BLaER1 treated with 17β-estradiol and CSF1 and Interleukin-3, amounts not matched to agents 10 nM and 100 nM (cell line): ENCODE data around the gene MARF1.

Experiments used
- H3K27ac ChIP-seq, 11 experiments: shearing (Covaris generic); formaldehyde crosslinking; 2 replicates each; pipeline ENCODE4 v1.8.1; 2022
- H3K27me3 ChIP-seq, 11 experiments: shearing (Covaris generic); formaldehyde crosslinking; 2 replicates each; pipeline ENCODE4 v1.8.1; 2022
- H3K36me3 ChIP-seq, 11 experiments: shearing (Covaris generic); formaldehyde crosslinking; 2 replicates each; pipeline ENCODE4 v1.8.1; 2022
- H3K4me1 ChIP-seq, 10 experiments: shearing (Covaris generic); formaldehyde crosslinking; 2 replicates each; pipeline ENCODE4 v1.8.1; 2022
- H3K4me2 ChIP-seq, 11 experiments: shearing (Covaris generic); formaldehyde crosslinking; 2 replicates each; pipeline ENCODE4 v1.8.1; 2022
- H3K4me3 ChIP-seq, 10 experiments: shearing (Covaris generic); formaldehyde crosslinking; 2 replicates each; pipeline ENCODE4 v1.8.1; 2022
- H3K9ac ChIP-seq, 11 experiments: shearing (Covaris generic); formaldehyde crosslinking; 2 replicates each; pipeline ENCODE4 v1.8.1; 2022
- H3K9me3 ChIP-seq, 11 experiments: shearing (Covaris generic); formaldehyde crosslinking; replicated peaks in 1 of 11; 2 replicates each; pipeline ENCODE4 v1.8.1; 2022
- H4K20me1 ChIP-seq, 11 experiments: shearing (Covaris generic); formaldehyde crosslinking; 2 replicates each; pipeline ENCODE4 v1.8.1; 2022
- Cebpa-rat ChIP-seq, 11 experiments: shearing (Covaris generic); IDR thresholded peaks; 2 replicates each; pipeline ENCODE4 v1.8.1; 2022

Gene MARF1

DNA sequence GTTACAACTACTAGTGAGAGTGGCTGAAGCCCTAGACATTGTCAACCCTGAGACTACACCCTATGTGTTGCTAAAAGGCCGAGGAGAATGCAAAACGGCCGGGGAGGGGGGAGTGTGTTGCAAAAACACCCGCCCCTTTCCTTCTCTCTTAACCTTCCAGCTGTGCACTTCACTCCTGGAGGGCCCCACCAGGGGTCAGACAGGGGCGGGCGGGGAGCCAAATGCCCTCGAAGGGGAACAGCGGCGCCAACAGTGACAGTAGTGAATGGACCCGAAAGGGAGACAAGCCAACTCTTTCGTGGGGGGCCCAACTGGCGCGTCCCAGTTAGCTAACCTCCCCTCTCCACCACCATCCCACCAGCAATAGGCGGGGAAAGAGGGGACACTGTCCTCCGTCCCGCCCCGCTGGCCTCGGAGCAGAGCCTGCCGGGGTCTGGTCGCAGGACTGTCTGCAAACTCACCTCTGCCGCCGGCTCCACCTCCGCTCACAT is 352 bp downstream of the MARF1 start:
- Histone ChIP-seq H3K4me3 (peak overlapping the region; percentile 67 to 78 (median 72)), H3K36me3 (peaks cover 14 to 23% (median 15%) of the 10 kb centered on the region in 11 experiments)
- TF ChIP-seq Cebpa-rat (IDR thresholded peaks at IDR 0.05): peak in 3 of 11 experiments; percentile 15 to 37 (median 26); a peak in 1 of 22 replicates

DNA sequence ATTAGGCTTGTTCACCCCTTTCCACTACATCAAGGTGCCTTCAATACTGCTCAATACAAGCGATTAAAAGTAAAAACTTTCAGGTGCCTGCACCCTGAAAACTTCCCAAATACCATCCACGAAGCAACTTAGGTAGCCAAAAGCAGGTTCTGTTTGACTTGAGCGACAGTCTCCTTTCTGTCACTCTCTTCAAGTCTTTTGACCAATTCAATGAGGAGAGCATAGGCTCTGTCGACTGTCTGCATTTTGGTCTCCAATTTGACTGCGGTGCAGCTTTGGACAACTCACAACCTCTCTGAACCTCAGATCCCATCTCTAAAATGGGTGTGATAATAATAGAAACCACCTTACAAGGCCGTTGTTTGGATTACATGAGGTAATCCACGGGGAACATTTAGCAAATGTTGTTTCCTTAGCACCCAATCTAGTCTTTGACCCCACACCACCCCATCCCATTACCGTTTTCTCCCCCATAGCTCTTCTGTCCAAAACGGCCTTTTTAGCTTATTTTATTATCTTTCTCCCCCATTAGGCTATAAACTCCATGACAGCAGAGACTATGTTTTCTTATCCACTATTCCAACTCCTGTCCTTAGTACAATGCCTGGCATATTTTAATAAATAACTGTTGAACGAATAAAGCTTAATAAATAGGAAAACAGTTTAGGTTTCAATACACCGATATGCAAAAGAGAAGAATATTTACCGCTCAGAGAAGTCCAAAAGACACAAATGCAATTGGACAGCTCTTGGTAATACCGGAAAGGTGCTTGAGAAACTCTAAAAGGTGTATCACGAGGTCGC is 999 bp downstream of the MARF1 start:
- peaks cover 59 to 77% (median 70%) of the 10 kb centered on the region in 10 experiments for H3K4me1 ChIP-seq

More for the DNA sequence above, 352 bp downstream of the MARF1 start:
- H3K9me3 ChIP-seq: peaks cover 0 to 13% (median 9%) of the 10 kb centered on the region in 11 experiments; a peak in 10 of 22 replicates
- peak overlapping the region; percentile 87 to 99 (median 95) for H3K4me2 ChIP-seq
- no peaks in the 10 kb centered on the region for H3K27me3 ChIP-seq
- peak overlapping the region; percentile 89 to 99 (median 96) for H3K9ac ChIP-seq
- H4K20me1 ChIP-seq: peaks cover 0 to 4% (median 0%) of the 10 kb centered on the region in 11 experiments; a peak in 1 of 22 replicates
- H3K27ac ChIP-seq: peak overlapping the region; percentile 94 to 100 (median 98)
- H3K4me1 ChIP-seq: peaks cover 54 to 73% (median 64%) of the 10 kb centered on the region in 10 experiments

DNA sequence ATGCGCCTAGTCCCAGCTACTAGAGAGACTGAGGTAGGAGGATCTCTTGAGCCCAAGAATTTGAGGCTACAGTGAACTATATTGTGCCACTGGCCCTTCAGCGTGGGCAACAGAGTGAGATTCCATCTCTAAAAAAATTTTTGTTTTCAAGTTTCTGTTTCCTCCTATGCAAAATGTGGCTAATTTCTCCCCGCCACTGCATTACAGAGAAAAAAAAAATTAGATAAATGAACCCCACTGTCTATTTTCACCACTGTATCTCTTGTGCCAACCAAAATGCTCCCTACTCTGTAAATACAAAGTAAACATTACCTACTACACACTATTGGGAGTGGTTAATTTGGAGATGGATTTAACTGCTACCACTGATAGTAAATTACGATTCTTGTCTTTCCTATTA is 2.0 kb downstream of the MARF1 start:
- Histone ChIP-seq H3K9ac (peak overlapping the region; percentile 89 to 99 (median 96)), H4K20me1 (peaks cover 0 to 4% (median 0%) of the 10 kb centered on the region in 11 experiments; a peak in 1 of 22 replicates), H3K4me2 (peak overlapping the region; percentile 87 to 99 (median 95)), H3K4me3 (peak overlapping the region in 9 of 10 experiments; percentile 67 to 78 (median 73); a peak in 18 of 20 replicates), H3K9me3 (peaks cover 0 to 14% (median 9%) of the 10 kb centered on the region in 11 experiments; a peak in 10 of 22 replicates), H3K4me1 (peaks cover 69 to 84% (median 80%) of the 10 kb centered on the region in 10 experiments), H3K27me3 (no peaks in the 10 kb centered on the region), H3K36me3 (peaks cover 25 to 38% (median 30%) of the 10 kb centered on the region in 11 experiments), H3K27ac (peak overlapping the region; percentile 94 to 100 (median 98))
- TF ChIP-seq Cebpa-rat (IDR thresholded peaks at IDR 0.05): no peak

More for the DNA sequence above, 999 bp downstream of the MARF1 start:
- H3K4me2 ChIP-seq: peak overlapping the region; percentile 87 to 99 (median 95)
- H3K27me3 ChIP-seq: no peaks in the 10 kb centered on the region
- peaks cover 0 to 4% (median 0%) of the 10 kb centered on the region in 11 experiments; a peak in 1 of 22 replicates for H4K20me1 ChIP-seq
- H3K36me3 ChIP-seq: peaks cover 20 to 29% (median 21%) of the 10 kb centered on the region in 11 experiments
- peaks cover 0 to 14% (median 9%) of the 10 kb centered on the region in 11 experiments; a peak in 10 of 22 replicates for H3K9me3 ChIP-seq
- H3K27ac ChIP-seq: peak overlapping the region; percentile 94 to 100 (median 98)
- TF ChIP-seq Cebpa-rat (IDR thresholded peaks at IDR 0.05): no peak
- peak overlapping the region; percentile 89 to 99 (median 96) for H3K9ac ChIP-seq
- H3K4me3 ChIP-seq: peak overlapping the region; percentile 67 to 78 (median 72)

DNA sequence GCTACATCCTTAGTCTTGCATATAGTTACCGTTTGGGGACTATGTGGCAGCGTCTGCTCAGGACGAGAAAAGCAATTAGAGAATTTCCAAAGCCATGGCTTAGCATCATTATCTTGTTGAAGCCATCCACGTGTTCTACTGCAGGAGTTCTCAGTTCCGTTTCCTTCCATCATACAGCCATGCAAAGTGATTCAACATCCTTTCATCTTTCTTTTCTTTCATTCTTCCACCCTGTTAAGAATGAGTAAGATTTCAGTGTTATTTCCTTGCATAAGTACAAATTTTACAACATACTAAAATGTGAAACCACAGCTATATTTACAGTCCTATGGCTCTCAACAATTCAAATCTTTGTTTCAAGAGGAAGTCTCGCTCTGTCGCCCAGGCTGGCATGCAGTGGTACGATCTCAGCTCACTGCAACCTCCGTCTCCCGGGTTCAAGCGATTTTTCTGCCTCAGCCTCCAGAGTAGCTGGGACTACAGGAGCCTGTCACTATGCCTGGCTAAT is 3.8 kb downstream of the MARF1 start:
- Histone ChIP-seq H3K9me3 (peaks cover 0 to 14% (median 9%) of the 10 kb centered on the region in 11 experiments; a peak in 10 of 22 replicates), H3K4me1 (peaks cover 62 to 84% (median 81%) of the 10 kb centered on the region in 10 experiments), H3K36me3 (peaks cover 43 to 56% (median 48%) of the 10 kb centered on the region in 11 experiments), H3K9ac (peak overlapping the region; percentile 67 to 99 (median 96)), H3K27me3 (no peaks in the 10 kb centered on the region), H4K20me1 (peaks cover 0 to 4% (median 0%) of the 10 kb centered on the region in 11 experiments; a peak in 1 of 22 replicates), H3K4me2 (peak overlapping the region; percentile 87 to 99 (median 95)), H3K27ac (peak overlapping the region; percentile 52 to 100 (median 98); a peak in 21 of 22 replicates), H3K4me3 (peak overlapping the region in 8 of 10 experiments; percentile 13 to 76 (median 40); a peak in 11 of 20 replicates)
- peak in 5 of 11 experiments; percentile 11 to 36 (median 28); a peak in 4 of 22 replicates for TF ChIP-seq Cebpa-rat (IDR thresholded peaks at IDR 0.05)

DNA sequence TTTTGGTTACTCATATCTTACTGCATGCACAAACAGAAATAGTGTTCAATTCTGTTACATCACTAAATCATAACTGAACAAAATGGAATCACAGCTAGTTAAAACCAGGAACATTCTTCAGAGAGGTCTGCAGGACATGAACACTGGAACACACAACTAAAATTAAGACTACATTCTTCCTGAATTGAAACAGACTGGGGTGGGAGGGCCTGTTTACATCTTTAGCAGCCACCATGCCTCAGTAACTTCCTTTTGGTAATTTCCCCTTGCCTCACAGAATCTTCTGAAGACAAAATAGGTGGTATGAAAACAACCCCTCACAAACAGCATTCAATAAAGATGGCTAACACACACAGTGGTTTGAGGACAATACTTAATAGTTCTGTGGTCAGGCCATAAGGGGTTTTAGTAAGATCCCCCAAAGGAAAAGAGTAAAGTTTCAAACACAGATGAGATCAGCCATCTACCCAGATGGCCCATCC is 6.5 kb downstream of the MARF1 start:
- no peaks in the 10 kb centered on the region for H3K27me3 ChIP-seq
- H3K4me3 ChIP-seq: peak overlapping the region in 3 of 10 experiments; percentile 14 to 35 (median 23); a peak in 2 of 20 replicates
- peaks cover 49 to 96% (median 79%) of the 10 kb centered on the region in 10 experiments for H3K4me1 ChIP-seq
- no peaks in the 10 kb centered on the region; a peak in 1 of 22 replicates for H4K20me1 ChIP-seq
- peak overlapping the region; percentile 28 to 96 (median 57); a peak in 20 of 22 replicates for H3K9ac ChIP-seq
- peak overlapping the region; percentile 62 to 100 (median 98) for H3K27ac ChIP-seq
- peak overlapping the region; percentile 25 to 99 (median 87) for H3K4me2 ChIP-seq
- no peak for TF ChIP-seq Cebpa-rat (IDR thresholded peaks at IDR 0.05)
- H3K36me3 ChIP-seq: peaks cover 70 to 83% (median 75%) of the 10 kb centered on the region in 11 experiments
- peaks cover 0 to 17% (median 9%) of the 10 kb centered on the region in 11 experiments; a peak in 11 of 22 replicates for H3K9me3 ChIP-seq

DNA sequence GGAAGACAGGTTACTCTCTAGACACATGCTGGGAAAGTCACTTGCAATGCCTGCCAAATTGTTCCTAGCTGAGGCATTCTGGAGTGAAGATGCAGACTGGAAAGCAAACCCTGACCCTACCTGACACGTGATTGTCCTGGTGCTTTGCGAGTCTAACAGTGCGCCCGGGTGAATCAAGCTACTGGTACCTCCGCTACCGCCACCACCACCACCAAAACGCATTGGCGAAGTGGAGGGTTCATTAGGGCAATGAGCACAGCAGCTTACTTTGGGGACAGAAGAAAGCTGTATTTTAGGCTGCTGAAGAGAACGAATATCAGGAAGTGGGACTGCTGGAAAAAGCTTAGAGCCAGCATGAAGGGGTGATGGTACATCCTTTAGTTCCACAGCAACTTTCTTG is 7.0 kb downstream of the MARF1 start:
- Histone ChIP-seq H3K4me2 (peak overlapping the region; percentile 25 to 99 (median 87); a peak in 20 of 22 replicates), H4K20me1 (no peaks in the 10 kb centered on the region; a peak in 1 of 22 replicates), H3K9ac (peak overlapping the region in 10 of 11 experiments; percentile 33 to 96 (median 58); a peak in 16 of 22 replicates), H3K27me3 (no peaks in the 10 kb centered on the region), H3K9me3 (peaks cover 0 to 17% (median 9%) of the 10 kb centered on the region in 11 experiments; a peak in 11 of 22 replicates), H3K4me1 (peaks cover 44 to 91% (median 75%) of the 10 kb centered on the region in 10 experiments), H3K36me3 (peaks cover 75 to 88% (median 80%) of the 10 kb centered on the region in 11 experiments), H3K27ac (peak overlapping the region; percentile 62 to 100 (median 98); a peak in 20 of 22 replicates), H3K4me3 (peak overlapping the region in 2 of 10 experiments; percentile 3 to 23; a peak in 1 of 20 replicates)
- no peak for TF ChIP-seq Cebpa-rat (IDR thresholded peaks at IDR 0.05)

DNA sequence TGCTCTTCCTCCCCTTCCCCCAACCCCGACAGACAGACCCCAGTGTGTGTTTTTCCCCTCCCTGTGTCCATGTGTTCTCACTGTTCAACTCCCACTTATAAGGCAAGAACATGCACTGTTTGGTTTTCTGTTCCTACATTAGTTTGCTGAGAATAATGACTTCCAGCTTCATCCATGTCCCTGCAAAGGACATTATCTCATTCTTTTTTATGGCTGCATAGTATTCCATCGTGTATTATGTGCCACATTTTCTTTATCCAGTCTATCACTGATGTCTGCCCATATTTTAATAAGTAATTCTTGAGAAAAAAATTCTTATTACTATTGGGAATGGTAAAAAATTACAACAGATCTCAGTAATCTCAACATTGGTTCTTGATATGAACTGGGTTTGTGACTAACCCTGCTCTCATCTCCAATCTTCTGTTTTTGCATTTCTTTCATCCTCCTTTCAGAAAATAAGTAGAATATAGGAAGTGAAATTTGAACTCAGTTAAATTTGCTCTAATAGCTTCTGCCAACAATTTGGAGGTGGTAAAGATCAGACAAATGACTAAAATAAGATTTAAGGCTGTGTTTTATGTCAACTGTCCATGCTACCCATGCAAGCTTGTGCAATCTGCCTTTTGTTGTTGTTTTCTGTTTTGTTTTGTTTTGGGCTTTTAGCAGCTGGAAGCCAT is 11.1 kb downstream of the MARF1 start:
- Histone ChIP-seq H3K4me2 (peak overlapping the region in 4 of 11 experiments; percentile 35 to 73 (median 54); a peak in 7 of 22 replicates), H3K4me1 (peaks cover 13 to 51% (median 35%) of the 10 kb centered on the region in 10 experiments; a peak in 19 of 20 replicates), H3K4me3 (no peak overlapping the region), H3K27me3 (no peaks in the 10 kb centered on the region), H3K9ac (peak overlapping the region in 1 of 11 experiments; percentile 46; a peak in 2 of 22 replicates), H3K36me3 (peaks cover 92 to 100% (median 98%) of the 10 kb centered on the region in 11 experiments), H4K20me1 (peaks cover 0 to 18% (median 0%) of the 10 kb centered on the region in 11 experiments; a peak in 7 of 22 replicates), H3K9me3 (peaks cover 0 to 5% (median 0%) of the 10 kb centered on the region in 11 experiments; a peak in 5 of 22 replicates), H3K27ac (peak overlapping the region in 6 of 11 experiments; percentile 9 to 59 (median 28); a peak in 8 of 22 replicates)
- no peak for TF ChIP-seq Cebpa-rat (IDR thresholded peaks at IDR 0.05)
